PFSK-1 (cell line): ENCODE data around the gene IGSF3.

Experiments used
- FOXP2 ChIP-seq: optimal IDR thresholded peaks from 2 replicates; pipeline ENCODE3; 2011; ENCODE audit warnings: borderline replicate concordance, control low read depth, inconsistent platforms; ENCODE audit not compliant: insufficient read depth; ENCODE audit errors: extremely low read length, extremely low read depth
- POLR2AphosphoS5 ChIP-seq: IDR thresholded peaks from 2 replicates; pipeline ENCODE4 v1.6.1; 2012; ENCODE audit warnings: low read depth, mild to moderate bottlenecking, control low read depth, low read length, moderate library complexity
- REST ChIP-seq, 2 experiments: IDR thresholded peaks; 2 replicates each; pipeline versions ENCODE4 v1.6.1 to v1.8.0; 2011 to 2012; ENCODE audit warnings: low read depth in 2 of 2, low read length in 2 of 2, control low read depth in 1 of 2, inconsistent platforms in 1 of 2, mild to moderate bottlenecking in 1 of 2, moderate library complexity in 1 of 2; ENCODE audit not compliant: insufficient read depth in 1 of 2
- SIN3A ChIP-seq: IDR thresholded peaks from 2 replicates; pipeline ENCODE4 v1.6.1; 2012; ENCODE audit warnings: mild to moderate bottlenecking, low read length, moderate library complexity, borderline replicate concordance; ENCODE audit not compliant: insufficient read depth
- TAF1 ChIP-seq: IDR thresholded peaks from 2 replicates; pipeline ENCODE4 v1.6.1; 2012; ENCODE audit warnings: low read length, control low read depth, borderline replicate concordance; ENCODE audit not compliant: insufficient read depth

Gene IGSF3

GRCh38 chr1:116686723-116687352 is 19.3 kb upstream of the IGSF3 start:
- TF ChIP-seq SIN3A (no peak), FOXP2 (no peak), TAF1 (no peak), REST (IDR thresholded peaks at IDR 0.05; ENCODE audit: insufficient read depth in 1 of 2, low read depth in 2 of 2, low read length in 2 of 2) (no peak), POLR2AphosphoS5 (no peak)

GRCh38 chr1:116686175-116686574 is 18.6 kb upstream of the IGSF3 start:
- TF ChIP-seq FOXP2 (no peak), POLR2AphosphoS5 (no peak), REST (IDR thresholded peaks at IDR 0.05; ENCODE audit: insufficient read depth in 1 of 2, low read depth in 2 of 2, low read length in 2 of 2) (no peak), SIN3A (no peak), TAF1 (no peak)

- no peak for TF ChIP-seq FOXP2
- TF ChIP-seq REST (IDR thresholded peaks at IDR 0.05; ENCODE audit: insufficient read depth in 1 of 2, low read depth in 2 of 2, low read length in 2 of 2) = no peak
- no peak for TF ChIP-seq TAF1
- no peak for TF ChIP-seq POLR2AphosphoS5
- no peak for TF ChIP-seq SIN3A
These were observed 17.0 kb upstream of the IGSF3 start for GRCh38 chr1:116684575-116684974.

- TF ChIP-seq REST (IDR thresholded peaks at IDR 0.05; ENCODE audit: insufficient read depth in 1 of 2, low read depth in 2 of 2, low read length in 2 of 2) = no peak
These were observed 15.2 kb upstream of the IGSF3 start for GRCh38 chr1:116682641-116683221.
